Upper lobe of left lung (tissue), 4 donors: ENCODE results near the gene ISL2.

ENCODE experiments used
- CTCF ChIP-seq, 6 experiments: fragments of 450-650 bp in 4 of 6; fragments of 200-600 bp in 2 of 6; sonication (generic) in 2 of 6; IDR thresholded peaks; one replicate each; pipeline ENCODE4 v1.5.1; 2016 to 2019; ENCODE audit warnings: antibody characterized with exemption in 6 of 6
- POLR2AphosphoS5 ChIP-seq, 2 donors: sonication (generic); formaldehyde crosslinking; IDR thresholded peaks; one replicate each; pipeline ENCODE4 v1.5.1; 2017; ENCODE audit warnings: antibody characterized with exemption in 2 of 2

- TF ChIP-seq POLR2AphosphoS5 (IDR thresholded peaks at IDR 0.05) (no peak), CTCF (IDR thresholded peaks at IDR 0.05) (no peak)
Measured at GRCh38 chr15:76386178-76386577, 49.6 kb downstream of the ISL2 start.
